IPS-18a (cell line): Measurements from ENCODE around the gene SEL1L3.

ENCODE experiments used
- H3K27ac ChIP-seq: one replicate; pipeline ENCODE4 v1.5.1; 2013; ENCODE audit warnings: low read length
- H3K27me3 ChIP-seq: one replicate; pipeline ENCODE4 v1.6.1; 2013; ENCODE audit warnings: mild to moderate bottlenecking, low read length; ENCODE audit not compliant: control insufficient read depth, insufficient read depth
- H3K36me3 ChIP-seq: one replicate; pipeline ENCODE4 v1.6.1; 2013; ENCODE audit warnings: low read depth, low read length; ENCODE audit not compliant: control insufficient read depth
- H3K4me1 ChIP-seq: one replicate; pipeline ENCODE4 v1.6.1; 2013; ENCODE audit warnings: low read depth, low read length; ENCODE audit not compliant: control insufficient read depth
- H3K4me3 ChIP-seq: one replicate; pipeline ENCODE4 v1.5.1; 2013; ENCODE audit warnings: low read length
- H3K9ac ChIP-seq: one replicate; pipeline ENCODE4 v1.6.1; 2013; ENCODE audit warnings: mild to moderate bottlenecking, low read length, moderate library complexity
- H3K9me3 ChIP-seq: one replicate; pipeline ENCODE4 v1.6.1; 2013; ENCODE audit warnings: low read depth, low read length; ENCODE audit not compliant: control insufficient read depth

Gene SEL1L3

GRCh38 chr4:25844961-25845712 lies 17.7 kb downstream of the SEL1L3 start:
- H3K36me3 ChIP-seq = no peaks in the 10 kb centered on the region
- no peaks in the 10 kb centered on the region for H3K9me3 ChIP-seq
- H3K4me3 ChIP-seq = no peak overlapping the region
- no peaks in the 10 kb centered on the region for H3K27me3 ChIP-seq
- peaks cover 10% of the 10 kb centered on the region for H3K4me1 ChIP-seq
- no peak overlapping the region for H3K9ac ChIP-seq
- no peak overlapping the region for H3K27ac ChIP-seq

- Histone ChIP-seq H3K9me3 (no peaks in the 10 kb centered on the region), H3K36me3 (no peaks in the 10 kb centered on the region), H3K4me1 (peaks cover 14% of the 10 kb centered on the region), H3K27me3 (no peaks in the 10 kb centered on the region), H3K9ac (no peak overlapping the region), H3K4me3 (no peak overlapping the region), H3K27ac (no peak overlapping the region)
Observed at GRCh38 chr4:25843340-25844097, 19.3 kb downstream of the SEL1L3 start.

GRCh38 chr4:25842229-25842845 lies 20.5 kb downstream of the SEL1L3 start:
- H3K9me3 ChIP-seq = no peaks in the 10 kb centered on the region
- H3K36me3 ChIP-seq = no peaks in the 10 kb centered on the region
- no peak overlapping the region for H3K9ac ChIP-seq
- no peaks in the 10 kb centered on the region for H3K27me3 ChIP-seq
- H3K4me1 ChIP-seq = peaks cover 14% of the 10 kb centered on the region
- H3K4me3 ChIP-seq = no peak overlapping the region
- no peak overlapping the region for H3K27ac ChIP-seq

- Histone ChIP-seq H3K4me3 (no peak overlapping the region), H3K9me3 (no peaks in the 10 kb centered on the region), H3K4me1 (peaks cover 7% of the 10 kb centered on the region), H3K9ac (no peak overlapping the region), H3K36me3 (no peaks in the 10 kb centered on the region), H3K27me3 (no peaks in the 10 kb centered on the region), H3K27ac (no peak overlapping the region)
Observed at GRCh38 chr4:25839687-25840086, 23.1 kb downstream of the SEL1L3 start.

DNA sequence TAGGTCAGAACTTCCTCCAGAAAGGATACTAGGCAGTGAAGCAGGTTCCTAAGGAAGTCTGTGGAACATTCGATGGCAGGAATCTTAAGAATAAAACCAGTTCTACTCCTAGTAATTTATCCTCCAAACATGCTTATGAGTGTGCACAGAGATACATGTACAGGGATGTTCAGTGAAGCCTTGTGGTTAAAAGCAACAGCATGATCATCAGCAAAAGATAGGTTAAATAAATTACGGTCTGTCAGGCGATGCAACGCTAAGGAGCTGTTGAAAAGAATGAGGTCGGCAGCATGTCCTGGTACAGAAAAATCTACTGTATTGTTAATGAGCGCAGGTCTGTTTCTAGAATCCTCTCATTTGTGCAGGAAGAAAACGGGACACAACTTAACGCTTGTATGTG lies 23.6 kb downstream of the SEL1L3 start:
- no peaks in the 10 kb centered on the region for H3K27me3 ChIP-seq
- H3K36me3 ChIP-seq = no peaks in the 10 kb centered on the region
- H3K27ac ChIP-seq = no peak overlapping the region
- no peak overlapping the region for H3K9ac ChIP-seq
- no peak overlapping the region for H3K4me3 ChIP-seq
- H3K9me3 ChIP-seq = no peaks in the 10 kb centered on the region
- peaks cover 4% of the 10 kb centered on the region for H3K4me1 ChIP-seq

DNA sequence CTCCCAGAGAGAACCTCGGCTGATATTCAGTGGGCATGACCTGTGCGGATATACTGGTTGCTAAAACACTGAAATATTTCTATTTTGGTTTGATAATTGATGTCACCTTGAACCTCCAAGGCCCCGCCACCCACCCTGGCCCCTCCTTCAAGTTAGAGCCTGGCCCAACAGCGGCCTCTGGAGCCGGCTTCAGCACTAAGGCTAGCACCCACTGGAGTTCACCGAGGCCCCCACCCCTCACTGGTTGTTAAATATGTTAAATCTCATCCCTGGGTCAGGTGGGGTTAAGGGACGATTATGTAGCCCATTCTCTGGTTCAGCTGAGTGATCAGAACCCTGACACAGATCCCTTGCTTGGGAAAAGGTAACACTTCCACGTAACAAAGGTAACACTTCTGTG lies 24.3 kb downstream of the SEL1L3 start:
- Histone ChIP-seq H3K4me1 (peaks cover 4% of the 10 kb centered on the region), H3K27ac (no peak overlapping the region), H3K4me3 (no peak overlapping the region), H3K9ac (no peak overlapping the region), H3K9me3 (no peaks in the 10 kb centered on the region), H3K27me3 (no peaks in the 10 kb centered on the region), H3K36me3 (no peaks in the 10 kb centered on the region)

DNA sequence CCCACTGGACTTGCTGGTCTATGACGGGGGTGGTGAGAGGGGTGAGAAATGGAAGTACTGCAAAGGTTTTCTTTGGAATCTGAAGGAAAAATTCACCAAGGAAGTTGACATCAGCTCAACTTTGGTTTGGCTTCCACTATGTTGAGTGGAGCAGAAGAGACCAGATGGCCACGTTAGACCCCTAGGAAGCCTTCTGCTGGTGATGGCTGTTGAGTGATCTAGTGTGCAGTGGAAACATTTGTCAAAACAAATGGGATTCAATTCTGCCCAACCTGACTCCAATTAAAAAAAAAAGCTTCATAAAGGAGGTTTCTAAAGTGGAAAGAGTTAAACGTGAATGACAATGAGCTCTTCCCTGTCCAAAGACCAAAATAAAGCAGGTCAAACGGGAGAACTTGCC lies 25.7 kb downstream of the SEL1L3 start:
- Histone ChIP-seq H3K27me3 (no peaks in the 10 kb centered on the region), H3K36me3 (peaks cover 9% of the 10 kb centered on the region), H3K4me1 (peaks cover 4% of the 10 kb centered on the region), H3K27ac (no peak overlapping the region), H3K9ac (no peak overlapping the region), H3K9me3 (no peaks in the 10 kb centered on the region), H3K4me3 (no peak overlapping the region)

- Histone ChIP-seq H3K36me3 (peaks cover 12% of the 10 kb centered on the region), H3K9ac (no peak overlapping the region), H3K27me3 (no peaks in the 10 kb centered on the region), H3K4me3 (no peak overlapping the region), H3K9me3 (no peaks in the 10 kb centered on the region), H3K27ac (no peak overlapping the region), H3K4me1 (peaks cover 4% of the 10 kb centered on the region)
Observed at GRCh38 chr4:25835384-25835783, 27.4 kb downstream of the SEL1L3 start.

DNA sequence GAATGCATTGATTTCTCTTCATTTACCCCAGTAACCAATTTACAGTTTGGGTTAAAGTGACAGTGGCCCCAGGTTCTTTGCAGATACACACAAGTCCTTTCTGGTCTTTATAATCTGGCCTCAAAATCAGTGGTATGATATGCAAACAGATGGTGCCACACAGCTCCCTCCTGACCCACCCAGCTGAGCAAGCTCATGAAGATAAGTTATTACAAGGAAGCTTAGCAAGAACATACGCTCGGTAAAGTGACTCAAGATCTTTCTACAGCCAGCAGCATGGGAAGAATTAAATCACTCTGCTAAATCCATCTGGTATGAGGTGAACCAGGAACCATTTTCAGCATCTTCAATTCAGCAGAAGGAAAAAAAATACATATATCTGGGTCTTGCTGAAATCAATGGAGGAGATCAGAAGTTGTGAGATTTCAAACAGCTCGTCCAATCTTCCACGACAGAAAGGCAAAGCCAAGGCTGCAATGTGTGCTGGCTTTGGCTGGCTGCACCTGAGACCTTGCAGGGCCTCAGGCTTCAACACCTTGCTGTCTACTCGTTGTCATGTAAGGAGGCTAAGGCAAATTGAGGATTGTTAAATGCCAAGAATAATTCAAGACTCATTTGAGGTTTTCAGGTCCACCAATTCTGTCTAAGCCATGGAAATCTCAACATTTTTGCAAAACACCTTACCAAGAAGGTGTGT lies 28.2 kb downstream of the SEL1L3 start:
- Histone ChIP-seq H3K4me1 (peaks cover 4% of the 10 kb centered on the region), H3K9me3 (no peaks in the 10 kb centered on the region), H3K36me3 (peaks cover 12% of the 10 kb centered on the region), H3K27me3 (no peaks in the 10 kb centered on the region), H3K27ac (no peak overlapping the region), H3K4me3 (no peak overlapping the region), H3K9ac (no peak overlapping the region)

- Histone ChIP-seq H3K36me3 (peaks cover 12% of the 10 kb centered on the region), H3K4me3 (no peak overlapping the region), H3K9ac (no peak overlapping the region), H3K27ac (no peak overlapping the region), H3K27me3 (no peaks in the 10 kb centered on the region), H3K4me1 (no peaks in the 10 kb centered on the region), H3K9me3 (no peaks in the 10 kb centered on the region)
Observed at GRCh38 chr4:25830548-25830947, 32.2 kb downstream of the SEL1L3 start.

DNA sequence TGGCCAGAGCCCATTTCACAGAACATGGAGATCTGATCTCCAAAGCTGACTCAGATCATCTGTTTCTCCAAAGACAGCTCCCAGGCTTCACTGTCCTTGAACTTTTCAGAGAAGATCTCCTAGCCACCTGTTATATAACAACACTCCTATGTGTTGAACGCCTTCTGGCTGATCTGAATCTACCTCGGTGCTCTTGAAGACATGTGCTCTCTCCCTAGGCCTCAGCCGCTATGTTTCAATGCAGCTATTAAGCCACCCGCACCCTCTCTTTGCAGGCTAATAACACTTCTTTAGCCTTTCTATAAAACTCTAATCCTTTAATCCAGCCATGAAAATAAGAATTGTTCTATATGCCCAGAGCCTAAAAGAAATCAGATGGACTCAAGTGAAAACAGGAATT lies 34.9 kb downstream of the SEL1L3 start:
- Histone ChIP-seq H3K36me3 (peaks cover 11% of the 10 kb centered on the region), H3K9ac (no peak overlapping the region), H3K27ac (no peak overlapping the region)

More for the DNA sequence above, 34.9 kb downstream of the SEL1L3 start:
- H3K4me1 ChIP-seq = peaks cover 7% of the 10 kb centered on the region
- no peak overlapping the region for H3K4me3 ChIP-seq
- H3K9me3 ChIP-seq = no peaks in the 10 kb centered on the region
- no peaks in the 10 kb centered on the region for H3K27me3 ChIP-seq
